ENCODE results near the gene DBNDD2. TPM values are rescaled to one million over a fixed set of nuclear protein-coding genes. Genes with fewer than 3 reads are reported as not detected.
A peak's percentile ranks its signal among the peaks of the same experiment; 100 is the strongest.

The DBNDD2 gene
- total RNA-seq, 1 experiment from 2014 or later, result 38.6 TPM

GRCh38 chr20:45405571-45406259 is 2.4 kb upstream of the DBNDD2 start:
- H3K27me3 ChIP-seq (replicated peaks; ENCODE audit: insufficient read depth, low read depth, low read length, poor library complexity), result no peaks in the 10 kb centered on the region
- no peak for DNase-seq (ENCODE audit: low spot score)

GRCh38 chr20:45406260-45407066 is 1.6 kb upstream of the DBNDD2 start:
- Histone ChIP-seq H3K4me3 (ENCODE audit: low read depth, low read length, poor library complexity, severe bottlenecking) (peak overlapping the region; percentile 76), H3K36me3 (ENCODE audit: insufficient read depth, low read length, poor library complexity, severe bottlenecking) (peaks cover 18% of the 10 kb centered on the region), H3K27ac (ENCODE audit: low read depth, low read length, poor library complexity, severe bottlenecking) (peak overlapping the region; percentile 83), H3K4me1 (ENCODE audit: insufficient read depth, low read length, poor library complexity, severe bottlenecking) (peaks cover 9% of the 10 kb centered on the region), H3K9me3 (ENCODE audit: low read depth, low read length, poor library complexity, severe bottlenecking) (no peaks in the 10 kb centered on the region), H3K27me3 (replicated peaks; ENCODE audit: insufficient read depth, low read depth, low read length, poor library complexity) (no peaks in the 10 kb centered on the region)
- TF ChIP-seq CTCF (conservative IDR thresholded peaks at IDR 0.05; ENCODE audit: low read depth, low read length), result 0 out of 2 replicates have a peak, but pooled peaks have one; percentile 12
- no peak for TF ChIP-seq EZH2 (IDR thresholded peaks at IDR 0.05; ENCODE audit: borderline replicate concordance, low read depth, low read length, poor library complexity, severe bottlenecking)
- peak; percentile 76 for DNase-seq (ENCODE audit: low spot score)
- CTCF ChIA-PET, result interaction anchor here (1.0 to 1.4 kb wide), 2 partner anchors 34 to 44 kb away, joined by 3 read pairs; partner anchors contain the start of gene SYS1
- no TSS peak for BruUV-seq (replicated peaks)
- intact Hi-C loops (cut with micrococcal nuclease; ENCODE audit: unreplicated experiment), result no loop called here
- POLR2A ChIA-PET (ENCODE audit: low non-redundant PET), result interaction anchor here (0.5 kb wide), 1 partner anchor 51 kb away, joined by 6 read pairs; no protein-coding TSS in a partner anchor

More at GRCh38 chr20:45405571-45406259, 2.4 kb upstream of the DBNDD2 start:
- CTCF ChIA-PET, result no interaction called here
- POLR2A ChIA-PET (ENCODE audit: low non-redundant PET), result interaction anchor here (0.5 kb wide), 1 partner anchor 51 kb away, joined by 6 read pairs; no protein-coding TSS in a partner anchor
- Histone ChIP-seq H3K36me3 (ENCODE audit: insufficient read depth, low read length, poor library complexity, severe bottlenecking) (peaks cover 17% of the 10 kb centered on the region), H3K4me1 (ENCODE audit: insufficient read depth, low read length, poor library complexity, severe bottlenecking) (peaks cover 9% of the 10 kb centered on the region), H3K9me3 (ENCODE audit: low read depth, low read length, poor library complexity, severe bottlenecking) (peaks cover 5% of the 10 kb centered on the region), H3K27ac (ENCODE audit: low read depth, low read length, poor library complexity, severe bottlenecking) (peak overlapping the region; percentile 83), H3K4me3 (ENCODE audit: low read depth, low read length, poor library complexity, severe bottlenecking) (peak overlapping the region; percentile 76)
- intact Hi-C loops (cut with micrococcal nuclease; ENCODE audit: unreplicated experiment), result no loop called here
- TF ChIP-seq CTCF (conservative IDR thresholded peaks at IDR 0.05; ENCODE audit: low read depth, low read length) (no peak), EZH2 (IDR thresholded peaks at IDR 0.05; ENCODE audit: borderline replicate concordance, low read depth, low read length, poor library complexity, severe bottlenecking) (no peak)
- BruUV-seq (replicated peaks), result no TSS peak

- peaks cover 9% of the 10 kb centered on the region for H3K4me1 ChIP-seq (ENCODE audit: insufficient read depth, low read length, poor library complexity, severe bottlenecking)
- TF ChIP-seq EZH2 (IDR thresholded peaks at IDR 0.05; ENCODE audit: borderline replicate concordance, low read depth, low read length, poor library complexity, severe bottlenecking), result no peak
- no peak for TF ChIP-seq CTCF (conservative IDR thresholded peaks at IDR 0.05; ENCODE audit: low read depth, low read length)
- ChIA-PET POLR2A (ENCODE audit: low non-redundant PET) (no interaction called here), CTCF (interaction anchor here (1.0 to 1.4 kb wide), 2 partner anchors 35 to 44 kb away, joined by 3 read pairs; partner anchors contain the start of gene SYS1)
- H3K27me3 ChIP-seq (replicated peaks; ENCODE audit: insufficient read depth, low read depth, low read length, poor library complexity), result no peaks in the 10 kb centered on the region
- peak overlapping the region; percentile 76 for H3K4me3 ChIP-seq (ENCODE audit: low read depth, low read length, poor library complexity, severe bottlenecking)
- peak overlapping the region; percentile 83 for H3K27ac ChIP-seq (ENCODE audit: low read depth, low read length, poor library complexity, severe bottlenecking)
- no peaks in the 10 kb centered on the region for H3K9me3 ChIP-seq (ENCODE audit: low read depth, low read length, poor library complexity, severe bottlenecking)
- peaks cover 18% of the 10 kb centered on the region for H3K36me3 ChIP-seq (ENCODE audit: insufficient read depth, low read length, poor library complexity, severe bottlenecking)
- intact Hi-C loops (cut with micrococcal nuclease; ENCODE audit: unreplicated experiment), result no loop called here
- peak; percentile 37 for DNase-seq (ENCODE audit: low spot score)
- BruUV-seq (replicated peaks), result TSS peak; percentile 37
Measured at GRCh38 chr20:45407067-45407745, 883 bp upstream of the DBNDD2 start.
